Bronchial epithelial cell (primary cell): ENCODE data around the gene C5. TPM values are rescaled to one million over a fixed set of nuclear protein-coding genes. Genes with fewer than 3 reads are reported as not detected.

Experiments used
- DNase-seq: peaks from one replicate; pipeline ENCODE4 v3.0.0-alpha.2; 2010; ENCODE audit warnings: low read depth
- FAIRE-seq: peaks from 2 replicates; lab custom pipeline; 2011; peaks lifted over from hg19 to GRCh38; lab: Jason Lieb, UNC
- H3K27me3 ChIP-seq: 2 replicates; pipeline ENCODE4 v1.5.1; 2011; ENCODE audit warnings: low read length; ENCODE audit not compliant: control insufficient read depth, insufficient read depth
- H3K36me3 ChIP-seq: 2 replicates; pipeline ENCODE4 v1.5.1; 2011; ENCODE audit warnings: low read length; ENCODE audit not compliant: control insufficient read depth, insufficient read depth
- H3K4me3 ChIP-seq: 2 replicates; pipeline ENCODE4 v1.5.1; 2011; ENCODE audit warnings: mild to moderate bottlenecking, low read depth, low read length, control low read depth
- CTCF ChIP-seq: IDR thresholded peaks from 2 replicates; pipeline ENCODE4 v1.5.1; 2011; ENCODE audit warnings: mild to moderate bottlenecking, moderate library complexity, low read length, control low read depth, inconsistent platforms; ENCODE audit not compliant: insufficient read depth, severe bottlenecking
- total RNA-seq: library from RNA; depleted of rRNA; stranded (reverse); fragments of >200 nt; gene quantifications from 2 replicates; pipeline ENCODE4 v1.2.1, GENCODE V29; 2014

Gene C5
- total RNA-seq, 1 donor from 2014 or later: 1.3 TPM

GRCh38 chr9:121024237-121024636, 25.8 kb downstream of the C5 start:
- no peak for TF ChIP-seq CTCF
- DNase-seq (no peak), FAIRE-seq (no peak)
- no peaks in the 10 kb centered on the region for H3K36me3 ChIP-seq
- no peaks in the 10 kb centered on the region for H3K27me3 ChIP-seq
- no peak overlapping the region for H3K4me3 ChIP-seq

GRCh38 chr9:121023064-121023463, 27.0 kb downstream of the C5 start:
- DNase-seq: peak; percentile 10
- Histone ChIP-seq H3K4me3 (no peak overlapping the region), H3K36me3 (no peaks in the 10 kb centered on the region), H3K27me3 (no peaks in the 10 kb centered on the region)
- no peak for FAIRE-seq
- TF ChIP-seq CTCF: no peak

- H3K27me3 ChIP-seq: no peaks in the 10 kb centered on the region
- H3K36me3 ChIP-seq: no peaks in the 10 kb centered on the region
- TF ChIP-seq CTCF: no peak
- FAIRE-seq (no peak), DNase-seq (no peak)
- no peak overlapping the region for H3K4me3 ChIP-seq
Observed at GRCh38 chr9:121021301-121021700, 28.8 kb downstream of the C5 start.

GRCh38 chr9:121019273-121019672, 30.8 kb downstream of the C5 start:
- H3K27me3 ChIP-seq: no peaks in the 10 kb centered on the region
- H3K36me3 ChIP-seq: no peaks in the 10 kb centered on the region
- TF ChIP-seq CTCF: no peak
- DNase-seq (no peak), FAIRE-seq (no peak)
- no peak overlapping the region for H3K4me3 ChIP-seq

- no peaks in the 10 kb centered on the region for H3K27me3 ChIP-seq
- H3K36me3 ChIP-seq: no peaks in the 10 kb centered on the region
- no peak for TF ChIP-seq CTCF
- DNase-seq: no peak
- no peak overlapping the region for H3K4me3 ChIP-seq
- no peak for FAIRE-seq
Observed at GRCh38 chr9:121013911-121014310, 36.2 kb downstream of the C5 start.

GRCh38 chr9:121009650-121010049, 40.4 kb downstream of the C5 start:
- H3K36me3 ChIP-seq: no peaks in the 10 kb centered on the region
- no peak overlapping the region for H3K4me3 ChIP-seq
- DNase-seq (no peak), FAIRE-seq (no peak)
- no peak for TF ChIP-seq CTCF
- no peaks in the 10 kb centered on the region for H3K27me3 ChIP-seq
